Breast epithelium (tissue), 4 donors: ENCODE data around the gene GUK1. TPM values are rescaled to one million over a fixed set of nuclear protein-coding genes. Genes with fewer than 3 reads are reported as not detected.

Source experiments
- DNase-seq, 2 donors: peaks; one replicate each; pipeline ENCODE4 v3.0.0-alpha.2; 2019; ENCODE audit warnings: low spot score in 2 of 2
- H3K27ac ChIP-seq, 2 donors: fragments of 200-600 bp; sonication (generic) in 1 of 2; one replicate each; pipeline ENCODE4 v1.5.1; 2016 to 2019; ENCODE audit warnings: mild to moderate bottlenecking in 1 of 2
- H3K27me3 ChIP-seq, 2 donors: fragments of 200-600 bp; sonication (generic) in 1 of 2; one replicate each; pipeline versions ENCODE4 v1.5.1 to v1.6.0; 2017 to 2019; ENCODE audit warnings: control low read depth in 1 of 2, mild to moderate bottlenecking in 1 of 2
- H3K36me3 ChIP-seq: fragments of 200-600 bp; one replicate; pipeline ENCODE4 v1.5.1; 2019
- H3K4me1 ChIP-seq, 2 donors: fragments of 200-600 bp; sonication (generic); one replicate each; pipeline ENCODE4 v1.5.1; 2016 to 2019; ENCODE audit warnings: control low read depth in 1 of 2
- H3K4me3 ChIP-seq, 3 donors: fragments of 200-600 bp; sonication (generic); 1 replicate in 2 of 3; 2 replicates in 1 of 3; pipeline ENCODE4 v1.5.1; 2016 to 2019; ENCODE audit warnings: mild to moderate bottlenecking in 3 of 3, moderate library complexity in 2 of 3
- H3K9me3 ChIP-seq, 2 donors: fragments of 200-600 bp; sonication (generic) in 1 of 2; one replicate each; pipeline ENCODE4 v1.5.1; 2016 to 2019; ENCODE audit warnings: control low read depth in 1 of 2
- POLR2A ChIP-seq: fragments of 450-650 bp; IDR thresholded peaks from one replicate; pipeline ENCODE4 v1.6.1; 2016; ENCODE audit warnings: antibody characterized with exemption, mild to moderate bottlenecking, moderate library complexity
- POLR2AphosphoS5 ChIP-seq, 3 donors: sonication (generic); formaldehyde crosslinking; IDR thresholded peaks; one replicate each; pipeline ENCODE4 v1.6.1; 2017; ENCODE audit warnings: antibody characterized with exemption in 3 of 3
- intact Hi-C: fragments of 100-400 bp; cut with DNase I; formaldehyde crosslinking; loops from one replicate; pipeline ENCODE4 v1.15.1; 2023; ENCODE audit warnings: low total_unique reads
- total RNA-seq, 3 donors: library from RNA; depleted of rRNA; stranded (reverse); fragments of >200 nt; gene quantifications; one replicate each; pipeline ENCODE4 v1.1.0, GENCODE V29; 2016
- TF ChIP-seq, protein P1 (sequence below), 3 donors: fragments of 450-650 bp; IDR thresholded peaks; one replicate each; pipeline ENCODE4 v1.5.1; 2016 to 2017; ENCODE audit warnings: antibody characterized with exemption in 3 of 3, mild to moderate bottlenecking in 3 of 3, moderate library complexity in 3 of 3

The GUK1 gene
- total RNA-seq, 3 donors from 2014 or later = 218 to 413 (median 333) TPM

DNA sequence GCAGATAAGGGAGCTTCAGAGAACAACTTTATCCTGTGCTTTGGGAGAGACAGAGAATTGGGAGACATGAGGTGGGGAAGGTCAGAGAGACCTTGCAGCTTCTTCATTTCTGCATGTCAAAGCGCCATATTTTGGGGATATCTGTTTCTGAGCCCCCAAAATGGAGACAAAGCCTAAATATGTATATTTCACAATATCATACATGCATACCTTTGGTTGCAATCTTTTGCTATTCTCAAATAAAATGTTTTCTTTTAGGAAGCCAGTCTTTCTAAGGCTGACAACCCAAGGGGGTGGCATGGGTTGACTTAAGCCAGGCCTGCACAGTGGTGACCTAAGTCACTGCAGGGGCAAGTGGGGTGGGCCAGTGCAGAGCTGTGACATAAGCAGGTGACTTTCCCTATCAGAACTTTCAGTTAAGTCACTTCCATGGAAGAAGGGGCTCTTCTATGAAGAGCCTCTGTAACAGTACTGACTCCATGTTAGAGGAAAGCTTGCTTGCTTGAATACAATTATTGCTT lies 17.1 kb upstream of the GUK1 start:
- Histone ChIP-seq H3K36me3 (no peaks in the 10 kb centered on the region), H3K4me3 (no peak overlapping the region), H3K27me3 (no peaks in the 10 kb centered on the region), H3K27ac (no peak overlapping the region), H3K9me3 (no peaks in the 10 kb centered on the region), H3K4me1 (no peaks in the 10 kb centered on the region)
- no peak for TF ChIP-seq POLR2A
- TF ChIP-seq POLR2AphosphoS5 (IDR thresholded peaks at IDR 0.05) = no peak
- TF ChIP-seq, protein P1, sequence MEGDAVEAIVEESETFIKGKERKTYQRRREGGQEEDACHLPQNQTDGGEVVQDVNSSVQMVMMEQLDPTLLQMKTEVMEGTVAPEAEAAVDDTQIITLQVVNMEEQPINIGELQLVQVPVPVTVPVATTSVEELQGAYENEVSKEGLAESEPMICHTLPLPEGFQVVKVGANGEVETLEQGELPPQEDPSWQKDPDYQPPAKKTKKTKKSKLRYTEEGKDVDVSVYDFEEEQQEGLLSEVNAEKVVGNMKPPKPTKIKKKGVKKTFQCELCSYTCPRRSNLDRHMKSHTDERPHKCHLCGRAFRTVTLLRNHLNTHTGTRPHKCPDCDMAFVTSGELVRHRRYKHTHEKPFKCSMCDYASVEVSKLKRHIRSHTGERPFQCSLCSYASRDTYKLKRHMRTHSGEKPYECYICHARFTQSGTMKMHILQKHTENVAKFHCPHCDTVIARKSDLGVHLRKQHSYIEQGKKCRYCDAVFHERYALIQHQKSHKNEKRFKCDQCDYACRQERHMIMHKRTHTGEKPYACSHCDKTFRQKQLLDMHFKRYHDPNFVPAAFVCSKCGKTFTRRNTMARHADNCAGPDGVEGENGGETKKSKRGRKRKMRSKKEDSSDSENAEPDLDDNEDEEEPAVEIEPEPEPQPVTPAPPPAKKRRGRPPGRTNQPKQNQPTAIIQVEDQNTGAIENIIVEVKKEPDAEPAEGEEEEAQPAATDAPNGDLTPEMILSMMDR (IDR thresholded peaks at IDR 0.05) = no peak
- DNase-seq = no peak
- intact Hi-C loops = loop anchor here (1.0 kb wide), 1 partner anchor 20 kb away; no protein-coding TSS in a partner anchor

DNA sequence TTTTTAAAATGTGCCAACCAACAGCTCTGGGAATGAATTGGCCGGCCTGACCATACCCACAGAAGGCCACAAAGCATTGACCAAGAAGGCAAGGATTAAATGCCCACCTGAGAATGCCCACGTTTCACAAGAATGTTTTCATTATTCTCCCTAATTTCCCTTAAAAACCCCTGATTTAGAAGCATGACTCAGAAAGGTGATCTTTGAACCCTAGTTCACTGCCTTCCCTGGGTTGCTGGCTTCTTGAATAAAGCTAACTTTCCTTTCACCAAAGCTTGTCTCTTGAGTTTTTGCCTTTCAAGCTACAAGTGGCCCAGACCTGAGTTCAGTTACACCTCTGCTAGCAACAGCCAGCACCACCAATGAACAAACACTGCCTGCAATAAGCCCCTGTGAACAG lies 16.6 kb upstream of the GUK1 start:
- Histone ChIP-seq H3K27ac (no peak overlapping the region), H3K36me3 (no peaks in the 10 kb centered on the region), H3K4me3 (no peak overlapping the region), H3K27me3 (no peaks in the 10 kb centered on the region), H3K9me3 (no peaks in the 10 kb centered on the region), H3K4me1 (no peaks in the 10 kb centered on the region)
- TF ChIP-seq, protein P1 (IDR thresholded peaks at IDR 0.05) = no peak
- TF ChIP-seq POLR2AphosphoS5 (IDR thresholded peaks at IDR 0.05) (no peak), POLR2A (no peak)
- intact Hi-C loops = no loop called here
- no peak for DNase-seq

DNA sequence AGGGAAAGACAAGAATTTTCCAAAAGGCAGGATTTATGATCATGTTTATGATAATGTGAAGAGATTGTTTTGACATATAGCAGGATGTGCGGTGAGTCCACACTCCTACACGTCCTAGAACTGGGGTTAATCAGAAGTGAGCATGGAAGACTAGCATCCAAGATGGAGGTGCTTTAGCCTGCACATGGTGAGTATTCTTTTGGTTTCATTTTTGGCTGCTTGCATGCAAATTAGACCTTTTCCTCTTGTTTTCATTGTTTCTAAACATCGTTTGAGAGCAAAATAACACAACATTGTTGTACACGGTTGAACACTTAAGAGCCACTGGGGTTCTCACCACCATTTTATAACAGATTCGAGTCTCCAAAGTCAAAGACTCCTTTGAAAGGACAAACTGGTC lies 14.9 kb upstream of the GUK1 start:
- intact Hi-C loops = no loop called here
- no peak overlapping the region for H3K4me3 ChIP-seq
- H3K4me1 ChIP-seq = no peaks in the 10 kb centered on the region
- no peaks in the 10 kb centered on the region for H3K36me3 ChIP-seq
- no peak overlapping the region for H3K27ac ChIP-seq
- no peaks in the 10 kb centered on the region for H3K9me3 ChIP-seq
- no peak for TF ChIP-seq POLR2AphosphoS5 (IDR thresholded peaks at IDR 0.05)
- TF ChIP-seq POLR2A = no peak
- TF ChIP-seq, protein P1 (IDR thresholded peaks at IDR 0.05) = no peak
- no peaks in the 10 kb centered on the region for H3K27me3 ChIP-seq
- no peak for DNase-seq

DNA sequence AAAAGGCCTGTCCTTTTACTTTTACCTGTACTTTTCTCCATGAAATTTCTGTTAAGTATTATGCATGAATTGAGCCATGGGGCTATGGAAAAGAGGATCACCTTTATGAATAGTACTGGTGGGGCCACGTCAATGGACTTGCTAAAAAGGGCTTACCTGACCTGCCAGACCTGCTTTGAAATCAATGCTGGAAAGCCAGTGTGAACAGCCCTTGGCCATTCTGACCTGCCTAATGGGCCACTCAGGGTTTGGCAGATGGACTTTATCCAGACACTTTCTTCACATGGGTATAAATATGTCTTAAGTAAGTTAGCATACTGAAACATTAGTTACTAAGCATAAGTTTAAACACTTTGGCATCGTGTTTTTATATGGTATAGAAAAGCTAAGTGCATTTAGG lies 8.3 kb upstream of the GUK1 start:
- Histone ChIP-seq H3K36me3 (no peaks in the 10 kb centered on the region), H3K4me3 (no peak overlapping the region), H3K27ac (peak overlapping the region; percentile 46 to 73), H3K4me1 (no peaks in the 10 kb centered on the region), H3K27me3 (no peaks in the 10 kb centered on the region), H3K9me3 (no peaks in the 10 kb centered on the region)
- TF ChIP-seq, protein P1 (IDR thresholded peaks at IDR 0.05) = no peak
- no peak for TF ChIP-seq POLR2AphosphoS5 (IDR thresholded peaks at IDR 0.05)
- TF ChIP-seq POLR2A = no peak
- intact Hi-C loops = no loop called here
- DNase-seq = no peak

DNA sequence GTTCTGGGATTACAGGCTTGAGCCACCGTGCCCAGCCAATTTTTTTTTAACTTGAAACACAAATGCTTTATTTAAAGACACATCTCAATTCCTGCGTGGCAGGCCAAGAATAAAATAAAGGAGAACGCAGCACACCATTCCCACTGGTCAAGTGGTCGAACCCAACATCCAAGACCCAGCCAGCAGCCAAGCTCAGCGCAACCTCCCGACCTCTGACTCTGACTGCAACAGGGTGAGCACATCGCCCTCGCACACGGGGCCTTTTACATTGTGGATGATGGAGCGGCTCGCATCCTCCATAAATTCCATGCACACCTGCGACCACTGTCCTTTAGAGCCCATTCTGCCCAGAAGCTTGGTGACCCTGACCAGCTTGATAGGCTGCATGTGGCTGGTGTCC lies 5.5 kb upstream of the GUK1 start:
- no peaks in the 10 kb centered on the region for H3K4me1 ChIP-seq
- DNase-seq = no peak
- no peaks in the 10 kb centered on the region for H3K36me3 ChIP-seq
- H3K4me3 ChIP-seq = no peak overlapping the region
- H3K9me3 ChIP-seq = no peaks in the 10 kb centered on the region
- intact Hi-C loops = no loop called here
- no peaks in the 10 kb centered on the region for H3K27me3 ChIP-seq
- TF ChIP-seq, protein P1 (IDR thresholded peaks at IDR 0.05) = no peak
- no peak for TF ChIP-seq POLR2A
- TF ChIP-seq POLR2AphosphoS5 (IDR thresholded peaks at IDR 0.05) = no peak
- H3K27ac ChIP-seq = no peak overlapping the region
